ENCODE measurements around the gene EIF1B. TPM values are rescaled to one million over a fixed set of nuclear protein-coding genes. Genes with fewer than 3 reads are reported as not detected.

Gene EIF1B
- total and polyA plus RNA-seq, 4 donors: 43.4 to 84.6 (median 50.8) TPM

GRCh38 chr3:40332684-40333083 is 23.2 kb downstream of the EIF1B start:
- Histone ChIP-seq H3K27ac (ENCODE audit: low read depth in 1 of 2, low read length in 1 of 2) (no peak overlapping the region), H3K27me3 (ENCODE audit: control insufficient read depth in 3 of 3, insufficient read depth in 3 of 3, low read length in 2 of 3) (no peaks in the 10 kb centered on the region), H3K4me1 (ENCODE audit: control insufficient read depth in 5 of 5, insufficient read depth in 5 of 5, low read length in 5 of 5) (no peaks in the 10 kb centered on the region), H3K4me3 (no peak overlapping the region), H3K36me3 (ENCODE audit: control insufficient read depth in 4 of 4, insufficient read depth in 4 of 4, low read length in 4 of 4) (no peaks in the 10 kb centered on the region), H3K9me3 (ENCODE audit: control insufficient read depth in 4 of 4, insufficient read depth in 3 of 4, low read length in 3 of 4) (no peaks in the 10 kb centered on the region), H3K9ac (ENCODE audit: insufficient read depth in 1 of 2, low read length in 2 of 2) (no peak overlapping the region)
- DNase-seq (no peak), ATAC-seq (ENCODE audit: insufficient read depth, low FRiP score) (no peak)
- no peak for TF ChIP-seq CTCF (IDR thresholded peaks at IDR 0.05; ENCODE audit: control extremely low read depth, extremely low read depth)
- WGBS, 2 donors: 86 to 88% methylated on average over 10 of the region's 10 CpGs

GRCh38 chr3:40333416-40333815 is 23.9 kb downstream of the EIF1B start:
- Histone ChIP-seq H3K9ac (ENCODE audit: insufficient read depth in 1 of 2, low read length in 2 of 2) (no peak overlapping the region), H3K4me1 (ENCODE audit: control insufficient read depth in 5 of 5, insufficient read depth in 5 of 5, low read length in 5 of 5) (no peaks in the 10 kb centered on the region), H3K27ac (ENCODE audit: low read depth in 1 of 2, low read length in 1 of 2) (no peak overlapping the region), H3K27me3 (ENCODE audit: control insufficient read depth in 3 of 3, insufficient read depth in 3 of 3, low read length in 2 of 3) (no peaks in the 10 kb centered on the region), H3K9me3 (ENCODE audit: control insufficient read depth in 4 of 4, insufficient read depth in 3 of 4, low read length in 3 of 4) (no peaks in the 10 kb centered on the region), H3K4me3 (no peak overlapping the region), H3K36me3 (ENCODE audit: control insufficient read depth in 4 of 4, insufficient read depth in 4 of 4, low read length in 4 of 4) (no peaks in the 10 kb centered on the region)
- DNase-seq (no peak), ATAC-seq (ENCODE audit: insufficient read depth, low FRiP score) (no peak)
- TF ChIP-seq CTCF (IDR thresholded peaks at IDR 0.05; ENCODE audit: control extremely low read depth, extremely low read depth): no peak
- 94 to 96% methylated on average over 4 of the region's 4 CpGs for WGBS, 2 donors

- no peaks in the 10 kb centered on the region for H3K9me3 ChIP-seq (ENCODE audit: control insufficient read depth in 4 of 4, insufficient read depth in 3 of 4, low read length in 3 of 4)
- H3K9ac ChIP-seq (ENCODE audit: insufficient read depth in 1 of 2, low read length in 2 of 2): no peak overlapping the region
- WGBS, 2 donors: 87 to 88% methylated on average over 4 of the region's 4 CpGs
- ATAC-seq (ENCODE audit: insufficient read depth, low FRiP score): no peak
- H3K4me3 ChIP-seq: no peak overlapping the region
- H3K36me3 ChIP-seq (ENCODE audit: control insufficient read depth in 4 of 4, insufficient read depth in 4 of 4, low read length in 4 of 4): no peaks in the 10 kb centered on the region
- no peaks in the 10 kb centered on the region for H3K27me3 ChIP-seq (ENCODE audit: control insufficient read depth in 3 of 3, insufficient read depth in 3 of 3, low read length in 2 of 3)
- H3K27ac ChIP-seq (ENCODE audit: low read depth in 1 of 2, low read length in 1 of 2): no peak overlapping the region
- no peak for DNase-seq
- H3K4me1 ChIP-seq (ENCODE audit: control insufficient read depth in 5 of 5, insufficient read depth in 5 of 5, low read length in 5 of 5): no peaks in the 10 kb centered on the region
- no peak for TF ChIP-seq CTCF (IDR thresholded peaks at IDR 0.05; ENCODE audit: control extremely low read depth, extremely low read depth)
These were observed 24.3 kb downstream of the EIF1B start for GRCh38 chr3:40333852-40334251.

GRCh38 chr3:40336101-40336500 is 26.6 kb downstream of the EIF1B start:
- H3K4me3 ChIP-seq: no peak overlapping the region
- no peak overlapping the region for H3K9ac ChIP-seq (ENCODE audit: insufficient read depth in 1 of 2, low read length in 2 of 2)
- no peaks in the 10 kb centered on the region for H3K36me3 ChIP-seq (ENCODE audit: control insufficient read depth in 4 of 4, insufficient read depth in 4 of 4, low read length in 4 of 4)
- no peaks in the 10 kb centered on the region for H3K9me3 ChIP-seq (ENCODE audit: control insufficient read depth in 4 of 4, insufficient read depth in 3 of 4, low read length in 3 of 4)
- no peaks in the 10 kb centered on the region for H3K4me1 ChIP-seq (ENCODE audit: control insufficient read depth in 5 of 5, insufficient read depth in 5 of 5, low read length in 5 of 5)
- no peak for TF ChIP-seq CTCF (IDR thresholded peaks at IDR 0.05; ENCODE audit: control extremely low read depth, extremely low read depth)
- no peaks in the 10 kb centered on the region for H3K27me3 ChIP-seq (ENCODE audit: control insufficient read depth in 3 of 3, insufficient read depth in 3 of 3, low read length in 2 of 3)
- ATAC-seq (ENCODE audit: insufficient read depth, low FRiP score) (no peak), DNase-seq (no peak)
- 57 to 96% methylated on average over 1 of the region's 1 CpG for WGBS, 2 donors
- no peak overlapping the region for H3K27ac ChIP-seq (ENCODE audit: low read depth in 1 of 2, low read length in 1 of 2)

Measured in lung (tissue), 12 donors.